ENCODE results near the gene UBE2G2.

UBE2G2 gene

DNA sequence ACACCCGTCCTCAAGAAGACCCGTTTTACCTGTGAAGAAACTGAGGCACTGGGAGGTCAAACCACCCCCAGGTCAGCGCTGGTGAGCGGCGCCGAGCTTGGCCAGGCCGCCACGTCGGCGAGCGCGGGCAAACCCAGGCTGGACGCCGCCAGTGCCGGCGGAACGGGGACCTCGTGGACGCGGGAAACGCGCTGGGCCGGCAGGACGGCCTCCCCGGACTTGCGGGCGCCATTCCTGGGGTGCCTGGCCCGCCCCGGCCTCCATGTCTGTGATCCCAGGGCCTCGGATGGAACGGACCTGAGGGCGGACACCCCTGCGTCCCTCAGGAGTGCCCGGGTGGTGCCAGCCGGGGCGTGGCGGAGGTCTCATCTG is 17.0 kb upstream of the UBE2G2 start:
- H3K18ac ChIP-seq (ENCODE audit: low read length), result peak overlapping the region; percentile 97
- peak overlapping the region; percentile 62 for H3K4me2 ChIP-seq (ENCODE audit: insufficient read depth, low read length, poor library complexity, severe bottlenecking)
- peak overlapping the region; percentile 82 for H3K14ac ChIP-seq (ENCODE audit: low read length)
- peak overlapping the region; percentile 98 for H2AK5ac ChIP-seq (ENCODE audit: low read depth, low read length)
- DNase-seq (ENCODE audit: low spot score), result no peak
- peak overlapping the region; percentile 62 to 89 for H3K4me3 ChIP-seq (ENCODE audit: low read length in 2 of 2)
- peak overlapping the region; percentile 87 for H2BK120ac ChIP-seq (ENCODE audit: low read depth, low read length)
- H2BK5ac ChIP-seq (ENCODE audit: low read length), result peak overlapping the region; percentile 53
- peak overlapping the region; percentile 92 for H2AFZ ChIP-seq (ENCODE audit: low read length)
- H2BK15ac ChIP-seq (ENCODE audit: low read length), result peak overlapping the region; percentile 96
- peaks cover 21% of the 10 kb centered on the region for H3K79me1 ChIP-seq (ENCODE audit: low read depth, low read length)
- H3K27me3 ChIP-seq (ENCODE audit: control insufficient read depth in 3 of 3, insufficient read depth in 3 of 3, low read depth in 1 of 3, low read length in 3 of 3), result peaks cover 0 to 3% (median 0%) of the 10 kb centered on the region in 3 experiments
- H3K23ac ChIP-seq (ENCODE audit: low read depth, low read length, poor library complexity), result peak overlapping the region; percentile 91
- H4K91ac ChIP-seq (ENCODE audit: low read depth, low read length, poor library complexity), result no peak overlapping the region
- peak overlapping the region; percentile 17 for H4K8ac ChIP-seq (ENCODE audit: low read depth, low read length)
- no peak overlapping the region for H3K9ac ChIP-seq (ENCODE audit: low read depth, low read length, poor library complexity)
- peaks cover 20 to 30% of the 10 kb centered on the region in 2 donors for H3K9me3 ChIP-seq (replicated peaks in 1 of 2; ENCODE audit: control insufficient read depth in 2 of 2, insufficient read depth in 1 of 2, low read depth in 1 of 2, low read length in 2 of 2)
- no CpG with 5 or more reads among the region's 37 CpGs for WGBS, 2 donors (ENCODE audit: extremely low coverage in 2 of 2, insufficient read length in 2 of 2, insufficient replicate concordance in 1 of 2)
- H3K4me1 ChIP-seq (ENCODE audit: control insufficient read depth in 2 of 2, insufficient read depth in 1 of 2, low read depth in 1 of 2, low read length in 2 of 2), result peaks cover 0 to 7% of the 10 kb centered on the region in 2 donors
- no peak overlapping the region for H2BK12ac ChIP-seq (ENCODE audit: low read length)
- H3K4ac ChIP-seq (ENCODE audit: low read length), result peak overlapping the region; percentile 53
- no peak overlapping the region for H3K27ac ChIP-seq (replicated peaks; ENCODE audit: low read length)
- peaks cover 2 to 6% of the 10 kb centered on the region in 2 donors for H3K36me3 ChIP-seq (replicated peaks in 1 of 2; ENCODE audit: control insufficient read depth in 2 of 2, insufficient read depth in 2 of 2, low read length in 2 of 2)

DNA sequence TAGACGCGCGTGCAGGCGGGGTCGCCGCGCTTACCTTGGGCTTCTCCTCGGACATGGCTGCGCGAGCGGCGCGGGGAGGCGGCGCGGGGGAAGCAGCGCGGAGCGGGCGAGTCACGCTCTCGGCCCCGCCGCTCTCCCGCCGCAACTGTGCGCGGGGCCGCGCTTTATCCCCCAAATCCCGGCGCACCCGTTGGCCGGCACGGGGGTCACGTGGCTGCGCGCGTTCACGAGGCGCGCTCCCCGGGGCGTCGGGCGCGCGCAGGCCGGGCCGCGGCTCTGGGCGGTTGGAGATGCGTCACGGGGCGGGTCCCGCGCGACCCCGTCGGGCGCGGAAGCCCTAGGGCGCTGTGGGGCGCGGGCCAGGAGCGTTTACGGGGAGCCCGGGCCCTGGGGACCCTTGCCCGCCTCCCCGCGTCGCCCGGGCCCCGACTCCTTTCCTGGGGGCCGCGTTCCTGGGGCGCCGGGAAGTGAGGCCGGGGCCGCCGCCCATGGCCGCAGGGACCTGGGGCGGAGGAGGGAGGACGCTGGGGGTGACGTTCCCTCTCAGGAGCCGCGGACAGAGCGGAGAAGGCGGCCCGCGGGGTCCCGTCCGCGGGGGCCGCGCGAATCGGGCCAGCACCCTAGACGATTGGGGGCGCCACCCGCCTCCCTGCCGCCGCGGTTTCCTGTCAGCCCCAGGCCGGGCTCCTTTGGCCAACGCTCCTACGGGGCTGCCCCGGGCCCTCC is 16.5 kb upstream of the UBE2G2 start, which contains the start of gene SUMO3:
Gene SUMO3 (minus strand): TSS at position 149 of the 726 bp plus-strand sequence. CDS start 94 bp downstream, at position 55.
- H2BK15ac ChIP-seq (ENCODE audit: low read length), result peak within 1 kb of the TSS; percentile 96
- H2BK5ac ChIP-seq (ENCODE audit: low read length), result peak within 1 kb of the TSS; percentile 53
- peak within 1 kb of the TSS; percentile 82 for H3K14ac ChIP-seq (ENCODE audit: low read length)
- peaks cover 20 to 27% of the 10 kb centered on the region in 2 donors for H3K9me3 ChIP-seq (replicated peaks in 1 of 2; ENCODE audit: control insufficient read depth in 2 of 2, insufficient read depth in 1 of 2, low read depth in 1 of 2, low read length in 2 of 2)
- peak within 1 kb of the TSS; percentile 53 for H3K4ac ChIP-seq (ENCODE audit: low read length)
- H3K27ac ChIP-seq (replicated peaks; ENCODE audit: low read length), result peak within 1 kb of the TSS; percentile 79
- H2BK12ac ChIP-seq (ENCODE audit: low read length), result no peak within 1 kb of the TSS
- H3K4me2 ChIP-seq (ENCODE audit: insufficient read depth, low read length, poor library complexity, severe bottlenecking), result peak within 1 kb of the TSS; percentile 94
- peak within 1 kb of the TSS; percentile 91 for H3K23ac ChIP-seq (ENCODE audit: low read depth, low read length, poor library complexity)
- WGBS, 2 donors (ENCODE audit: extremely low coverage in 2 of 2, insufficient read length in 2 of 2, insufficient replicate concordance in 1 of 2), result no CpG with 5 or more reads among the region's 108 CpGs
- peak within 1 kb of the TSS; percentile 93 for H3K9ac ChIP-seq (ENCODE audit: low read depth, low read length, poor library complexity)
- H2BK120ac ChIP-seq (ENCODE audit: low read depth, low read length), result peak within 1 kb of the TSS; percentile 87
- H3K79me1 ChIP-seq (ENCODE audit: low read depth, low read length), result peaks cover 24% of the 10 kb centered on the region
- peak within 1 kb of the TSS; percentile 86 for H4K8ac ChIP-seq (ENCODE audit: low read depth, low read length)
- peak; percentile 80 for DNase-seq (ENCODE audit: low spot score)
- peaks cover 6 to 11% of the 10 kb centered on the region in 2 donors for H3K36me3 ChIP-seq (replicated peaks in 1 of 2; ENCODE audit: control insufficient read depth in 2 of 2, insufficient read depth in 2 of 2, low read length in 2 of 2)
- H3K27me3 ChIP-seq (ENCODE audit: control insufficient read depth in 3 of 3, insufficient read depth in 3 of 3, low read depth in 1 of 3, low read length in 3 of 3), result peaks cover 0 to 3% (median 0%) of the 10 kb centered on the region in 3 experiments
- no peak within 1 kb of the TSS for H4K91ac ChIP-seq (ENCODE audit: low read depth, low read length, poor library complexity)
- H2AK5ac ChIP-seq (ENCODE audit: low read depth, low read length), result peak within 1 kb of the TSS; percentile 98
- peak within 1 kb of the TSS; percentile 92 for H2AFZ ChIP-seq (ENCODE audit: low read length)
- peaks cover 0 to 7% of the 10 kb centered on the region in 2 donors for H3K4me1 ChIP-seq (ENCODE audit: control insufficient read depth in 2 of 2, insufficient read depth in 1 of 2, low read depth in 1 of 2, low read length in 2 of 2)
- H3K18ac ChIP-seq (ENCODE audit: low read length), result peak within 1 kb of the TSS; percentile 99
- H3K4me3 ChIP-seq (ENCODE audit: low read length in 2 of 2), result peak within 1 kb of the TSS; percentile 62 to 89

DNA sequence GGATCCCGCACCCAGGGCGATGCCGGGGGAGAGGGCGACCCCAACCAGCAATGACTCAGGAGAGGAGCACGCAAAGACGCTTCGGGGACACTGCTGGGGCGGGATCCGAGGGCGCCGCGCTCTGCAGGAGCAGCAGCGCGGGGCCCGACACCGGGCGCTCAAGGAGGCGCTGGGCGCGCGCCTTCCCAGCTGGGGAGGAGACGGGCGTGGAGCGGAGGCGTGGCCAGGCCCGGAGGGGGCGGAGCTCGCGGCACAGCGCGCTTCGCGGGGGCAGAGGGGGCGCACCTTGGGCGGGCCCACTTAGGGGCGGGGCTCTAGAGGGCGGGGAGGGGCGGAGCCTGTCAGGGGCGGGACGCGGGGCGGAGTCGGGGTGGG is 15.9 kb upstream of the UBE2G2 start:
- no CpG with 5 or more reads among the region's 43 CpGs for WGBS, 2 donors (ENCODE audit: extremely low coverage in 2 of 2, insufficient read length in 2 of 2, insufficient replicate concordance in 1 of 2)
- Histone ChIP-seq H3K14ac (ENCODE audit: low read length) (peak overlapping the region; percentile 21), H3K9ac (ENCODE audit: low read depth, low read length, poor library complexity) (peak overlapping the region; percentile 93), H3K4me2 (ENCODE audit: insufficient read depth, low read length, poor library complexity, severe bottlenecking) (peak overlapping the region; percentile 94), H4K8ac (ENCODE audit: low read depth, low read length) (peak overlapping the region; percentile 86), H3K4me1 (ENCODE audit: control insufficient read depth in 2 of 2, insufficient read depth in 1 of 2, low read depth in 1 of 2, low read length in 2 of 2) (peaks cover 0 to 7% of the 10 kb centered on the region in 2 donors), H3K18ac (ENCODE audit: low read length) (peak overlapping the region; percentile 90), H3K4me3 (ENCODE audit: low read length in 2 of 2) (peak overlapping the region; percentile 62 to 89), H2AK5ac (ENCODE audit: low read depth, low read length) (peak overlapping the region; percentile 75), H3K4ac (ENCODE audit: low read length) (no peak overlapping the region), H3K27me3 (ENCODE audit: control insufficient read depth in 3 of 3, insufficient read depth in 3 of 3, low read depth in 1 of 3, low read length in 3 of 3) (peaks cover 0 to 3% (median 0%) of the 10 kb centered on the region in 3 experiments), H3K23ac (ENCODE audit: low read depth, low read length, poor library complexity) (peak overlapping the region; percentile 91), H2BK12ac (ENCODE audit: low read length) (no peak overlapping the region), H3K79me1 (ENCODE audit: low read depth, low read length) (peaks cover 24% of the 10 kb centered on the region), H4K91ac (ENCODE audit: low read depth, low read length, poor library complexity) (no peak overlapping the region), H3K9me3 (replicated peaks in 1 of 2; ENCODE audit: control insufficient read depth in 2 of 2, insufficient read depth in 1 of 2, low read depth in 1 of 2, low read length in 2 of 2) (peaks cover 20 to 21% of the 10 kb centered on the region in 2 donors), H2BK120ac (ENCODE audit: low read depth, low read length) (no peak overlapping the region), H2BK15ac (ENCODE audit: low read length) (no peak overlapping the region), H2AFZ (ENCODE audit: low read length) (peak overlapping the region; percentile 92), H3K36me3 (replicated peaks in 1 of 2; ENCODE audit: control insufficient read depth in 2 of 2, insufficient read depth in 2 of 2, low read length in 2 of 2) (peaks cover 6 to 14% of the 10 kb centered on the region in 2 donors), H2BK5ac (ENCODE audit: low read length) (peak overlapping the region; percentile 5), H3K27ac (replicated peaks; ENCODE audit: low read length) (peak overlapping the region; percentile 79)
- peak; percentile 87 for DNase-seq (ENCODE audit: low spot score)
